Endothelial cell of umbilical vein (primary cell): ENCODE measurements around the gene ZNF581. TPM values are rescaled to one million over a fixed set of nuclear protein-coding genes. Genes with fewer than 3 reads are reported as not detected.

Source experiments
- BruUV-seq: library from RNA; stranded (reverse); fragments of 400-500 nt; replicated peaks from 2 replicates; lab custom pipeline; 2021; lab: Mats Ljungman, UMichigan
- CTCF ChIA-PET: fragments of 300-600, 350-600 bp; sonication (Branson Sonifier 250); formaldehyde crosslinking; loops from one replicate; lab custom pipeline; 2021; ENCODE audit warnings: antibody characterized with exemption, inconsistent platforms; lab: Charles Lee
- POLR2A ChIA-PET: fragments of 300-600, 350-600 bp; sonication (Branson Sonifier 250); formaldehyde crosslinking; loops from one replicate; lab custom pipeline; 2021; ENCODE audit warnings: antibody characterized with exemption, inconsistent platforms; lab: Charles Lee
- DNase-seq: peaks from one replicate; pipeline ENCODE4 v3.0.0-alpha.2; 2011; ENCODE audit warnings: low read depth, low spot score
- FAIRE-seq: peaks from 2 replicates; lab custom pipeline; 2011; peaks lifted over from hg19 to GRCh38; lab: Jason Lieb, UNC
- H2AFZ ChIP-seq: 2 replicates; pipeline ENCODE4 v1.6.0; 2012; ENCODE audit warnings: low read depth, low read length, control low read depth, inconsistent platforms
- H3K27ac ChIP-seq: 2 replicates; pipeline ENCODE4 v1.5.1; 2011; ENCODE audit warnings: low read depth, mild to moderate bottlenecking, control low read depth, low read length, moderate library complexity; ENCODE audit not compliant: insufficient read depth
- H3K27me3 ChIP-seq, 2 experiments: 2 replicates each; pipeline versions ENCODE4 v1.6.0 to v1.6.1; 2011; ENCODE audit warnings: low read length in 2 of 2, mixed read lengths in 1 of 2; ENCODE audit not compliant: control insufficient read depth in 2 of 2, insufficient read depth in 2 of 2
- H3K36me3 ChIP-seq, 2 experiments: 2 replicates in 1 of 2; 3 replicates in 1 of 2; pipeline ENCODE4 v1.5.1; 2011; ENCODE audit warnings: low read length in 2 of 2, mild to moderate bottlenecking in 1 of 2, moderate library complexity in 1 of 2; ENCODE audit not compliant: control insufficient read depth in 2 of 2, insufficient read depth in 2 of 2; ENCODE audit errors: extremely low read depth in 1 of 2
- H3K4me1 ChIP-seq: 3 replicates; pipeline ENCODE4 v1.5.1; 2011; ENCODE audit warnings: mild to moderate bottlenecking, low read length; ENCODE audit not compliant: control insufficient read depth, insufficient read depth; ENCODE audit errors: extremely low read depth
- H3K4me2 ChIP-seq: 2 replicates; pipeline ENCODE4 v1.6.1; 2011; ENCODE audit warnings: low read length, control low read depth, mixed read lengths; ENCODE audit not compliant: insufficient read depth
- H3K4me3 ChIP-seq, 3 experiments: fragments of 200-600 bp in 1 of 3; sonication (generic), shearing (Covaris generic) in 1 of 3; replicated peaks in 1 of 3; 2 replicates each; pipeline ENCODE4 v1.5.1; 2011 to 2016; ENCODE audit warnings: control low read depth in 3 of 3, low read length in 3 of 3, mild to moderate bottlenecking in 2 of 3, inconsistent platforms in 1 of 3, low read depth in 1 of 3, moderate library complexity in 1 of 3; ENCODE audit not compliant: insufficient read depth in 1 of 3
- H3K79me2 ChIP-seq: 2 replicates; pipeline ENCODE4 v1.6.0; 2012; ENCODE audit warnings: low read length, inconsistent platforms; ENCODE audit not compliant: control insufficient read depth, insufficient read depth
- H3K9ac ChIP-seq: replicated peaks from 2 replicates; pipeline ENCODE3; 2011; ENCODE audit warnings: low read length, control low read depth; ENCODE audit not compliant: insufficient read depth; ENCODE audit errors: extremely low read depth
- H3K9me1 ChIP-seq: replicated peaks from 3 replicates; pipeline ENCODE4 v1.6.0; 2011; ENCODE audit warnings: mild to moderate bottlenecking, low read length; ENCODE audit not compliant: control insufficient read depth, insufficient read depth; ENCODE audit errors: extremely low read depth
- H3K9me3 ChIP-seq: replicated peaks from 2 replicates; pipeline ENCODE4 v1.5.1; 2012; ENCODE audit warnings: low read length, inconsistent platforms; ENCODE audit not compliant: control insufficient read depth, insufficient read depth
- H4K20me1 ChIP-seq: replicated peaks from 2 replicates; pipeline ENCODE3; 2011; ENCODE audit warnings: mild to moderate bottlenecking, low read length; ENCODE audit not compliant: control insufficient read depth, insufficient read depth; ENCODE audit errors: extremely low read depth
- EZH2 ChIP-seq: IDR thresholded peaks from 2 replicates; pipeline ENCODE4 v1.6.1; 2012; ENCODE audit warnings: borderline replicate concordance, low read depth, mild to moderate bottlenecking, moderate library complexity, low read length, inconsistent platforms; ENCODE audit not compliant: severe bottlenecking
- FOS ChIP-seq: IDR thresholded peaks from 2 replicates; pipeline ENCODE4 v1.6.1; 2011; ENCODE audit warnings: mild to moderate bottlenecking, low read length, moderate library complexity, borderline replicate concordance; ENCODE audit not compliant: insufficient read depth
- GATA2 ChIP-seq: IDR thresholded peaks from 2 replicates; pipeline ENCODE4 v1.7.0; 2011; ENCODE audit warnings: low read depth, mild to moderate bottlenecking, moderate library complexity, mixed read lengths, low read length; ENCODE audit not compliant: insufficient read length, insufficient read depth
- JUN ChIP-seq: IDR thresholded peaks from 2 replicates; pipeline ENCODE4 v1.6.1; 2011; ENCODE audit warnings: borderline replicate concordance, low read depth; ENCODE audit not compliant: insufficient read length, insufficient read depth
- MAX ChIP-seq: IDR thresholded peaks from 2 replicates; pipeline ENCODE4 v1.6.1; 2011; ENCODE audit not compliant: insufficient read depth, insufficient read length
- MYC ChIP-seq: IDR thresholded peaks from one replicate; pipeline ENCODE4 v1.6.1; 2011; ENCODE audit warnings: mild to moderate bottlenecking, low read depth, low read length
- POLR2A ChIP-seq: IDR thresholded peaks from 2 replicates; pipeline ENCODE4 v1.6.1; 2012; ENCODE audit warnings: low read depth, mild to moderate bottlenecking, control low read depth, low read length
- POLR2AphosphoS5 ChIP-seq: IDR thresholded peaks from 2 replicates; pipeline ENCODE4 v1.6.1; 2012; ENCODE audit warnings: low read depth, mild to moderate bottlenecking, control low read depth, low read length, moderate library complexity; ENCODE audit not compliant: insufficient read depth
- dilution Hi-C: fragments of 300-500 bp; cut with MboI; formaldehyde crosslinking; loops from one replicate; pipeline ENCODE4 v1.15.0; 2019; ENCODE audit warnings: low sequenced_read_pairs; ENCODE audit not compliant: extremely low pct_ligation_motif_present
- intact Hi-C: fragments of 100-400 bp; cut with micrococcal nuclease; formaldehyde crosslinking; loops from one replicate; pipeline ENCODE4 v1.10.0; 2022
- polyA plus RNA-seq, 4 experiments: library from polyadenylated mRNA; depleted of rRNA in 3 of 4; stranded (reverse) in 3 of 4; unstranded in 1 of 4; fragments of >200 nt; gene quantifications; 2 replicates each; pipeline versions ENCODE4 v1.2.1 to v1.2.3, GENCODE V29; 2011 to 2012; ENCODE audit warnings: missing spikeins in 1 of 4
- total RNA-seq: library from RNA; stranded (reverse); gene quantifications from 2 replicates; pipeline ENCODE4 v1.2.3, GENCODE V29; 2021
- TF ChIP-seq, protein P1 (sequence below), 2 donors: IDR thresholded peaks; 1 replicate in 1 of 2; 2 replicates in 1 of 2; pipeline ENCODE4 v1.5.1; 2011; ENCODE audit warnings: low read length in 2 of 2, mild to moderate bottlenecking in 2 of 2, moderate library complexity in 2 of 2, control low read depth in 1 of 2, inconsistent platforms in 1 of 2, low read depth in 1 of 2; ENCODE audit not compliant: insufficient read depth in 1 of 2; ENCODE audit errors: extremely low read depth in 1 of 2

ZNF581 gene
- total and polyA plus RNA-seq, 2 donors (not counting 3 experiments of a cell fraction or from before 2014, with no cell fraction given) = 31.4 to 32.3 TPM

DNA sequence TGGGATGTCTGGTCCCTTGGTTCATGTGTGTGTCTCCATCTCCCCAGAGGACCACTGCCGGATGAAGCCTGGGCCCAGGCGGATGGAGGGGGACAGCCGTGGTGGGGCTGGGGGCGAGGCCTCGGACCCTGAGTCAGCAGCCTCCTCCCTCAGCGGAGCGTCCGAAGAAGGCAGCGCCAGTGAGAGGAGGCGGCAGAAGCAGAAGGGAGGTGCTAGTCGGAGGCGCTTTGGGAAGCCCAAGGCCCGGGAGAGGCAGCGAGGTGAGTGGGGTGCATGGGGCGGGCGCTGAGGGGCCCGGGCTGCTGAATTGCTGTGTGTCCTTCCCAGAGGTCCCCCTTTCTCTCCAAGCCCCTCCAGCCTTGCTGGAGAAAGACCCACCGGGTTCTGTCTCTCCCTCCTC lies 7.8 kb downstream of the ZNF581 start:
- Histone ChIP-seq H3K4me3 (no peak overlapping the region), H3K27me3 (no peaks in the 10 kb centered on the region), H2AFZ (no peak overlapping the region), H3K27ac (no peak overlapping the region), H3K9me3 (no peaks in the 10 kb centered on the region), H3K79me2 (peaks cover 12% of the 10 kb centered on the region), H3K4me1 (peaks cover 15% of the 10 kb centered on the region), H3K9ac (no peak overlapping the region), H3K4me2 (no peak overlapping the region), H3K36me3 (peaks cover 0 to 1% of the 10 kb centered on the region in 2 experiments), H4K20me1 (peaks cover 2% of the 10 kb centered on the region), H3K9me1 (no peaks in the 10 kb centered on the region)
- TF ChIP-seq GATA2 = no peak
- no peak for TF ChIP-seq EZH2
- TF ChIP-seq, protein P1, sequence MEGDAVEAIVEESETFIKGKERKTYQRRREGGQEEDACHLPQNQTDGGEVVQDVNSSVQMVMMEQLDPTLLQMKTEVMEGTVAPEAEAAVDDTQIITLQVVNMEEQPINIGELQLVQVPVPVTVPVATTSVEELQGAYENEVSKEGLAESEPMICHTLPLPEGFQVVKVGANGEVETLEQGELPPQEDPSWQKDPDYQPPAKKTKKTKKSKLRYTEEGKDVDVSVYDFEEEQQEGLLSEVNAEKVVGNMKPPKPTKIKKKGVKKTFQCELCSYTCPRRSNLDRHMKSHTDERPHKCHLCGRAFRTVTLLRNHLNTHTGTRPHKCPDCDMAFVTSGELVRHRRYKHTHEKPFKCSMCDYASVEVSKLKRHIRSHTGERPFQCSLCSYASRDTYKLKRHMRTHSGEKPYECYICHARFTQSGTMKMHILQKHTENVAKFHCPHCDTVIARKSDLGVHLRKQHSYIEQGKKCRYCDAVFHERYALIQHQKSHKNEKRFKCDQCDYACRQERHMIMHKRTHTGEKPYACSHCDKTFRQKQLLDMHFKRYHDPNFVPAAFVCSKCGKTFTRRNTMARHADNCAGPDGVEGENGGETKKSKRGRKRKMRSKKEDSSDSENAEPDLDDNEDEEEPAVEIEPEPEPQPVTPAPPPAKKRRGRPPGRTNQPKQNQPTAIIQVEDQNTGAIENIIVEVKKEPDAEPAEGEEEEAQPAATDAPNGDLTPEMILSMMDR (IDR thresholded peaks at IDR 0.05; ENCODE audit: extremely low read depth in 1 of 2, insufficient read depth in 1 of 2, low read depth in 1 of 2, low read length in 2 of 2) = no peak
- TF ChIP-seq MYC = no peak
- TF ChIP-seq POLR2AphosphoS5 = no peak
- TF ChIP-seq POLR2A = no peak
- TF ChIP-seq MAX = no peak
- no peak for TF ChIP-seq JUN
- no peak for TF ChIP-seq FOS
- BruUV-seq = no TSS peak
- DNase-seq (no peak), FAIRE-seq (no peak)
- CTCF ChIA-PET = no interaction called here
- intact Hi-C loops = loop anchor here (10.0 kb wide), 3 partner anchors 316 to 1186 kb away; partner anchors contain the start of genes KMT5C, LENG9 and ZNF787
- dilution Hi-C loops = no loop called here
- POLR2A ChIA-PET = no interaction called here
